ENCODE data around the gene CREB3L4.

The CREB3L4 gene

GRCh38 chr1:153938996-153939395, 28.7 kb upstream of the CREB3L4 start:
- no peak for DNase-seq

GRCh38 chr1:153939476-153939875, 28.2 kb upstream of the CREB3L4 start:
- DNase-seq = no peak

- no peak for DNase-seq
Observed at GRCh38 chr1:153940756-153941155, 26.9 kb upstream of the CREB3L4 start.

DNA sequence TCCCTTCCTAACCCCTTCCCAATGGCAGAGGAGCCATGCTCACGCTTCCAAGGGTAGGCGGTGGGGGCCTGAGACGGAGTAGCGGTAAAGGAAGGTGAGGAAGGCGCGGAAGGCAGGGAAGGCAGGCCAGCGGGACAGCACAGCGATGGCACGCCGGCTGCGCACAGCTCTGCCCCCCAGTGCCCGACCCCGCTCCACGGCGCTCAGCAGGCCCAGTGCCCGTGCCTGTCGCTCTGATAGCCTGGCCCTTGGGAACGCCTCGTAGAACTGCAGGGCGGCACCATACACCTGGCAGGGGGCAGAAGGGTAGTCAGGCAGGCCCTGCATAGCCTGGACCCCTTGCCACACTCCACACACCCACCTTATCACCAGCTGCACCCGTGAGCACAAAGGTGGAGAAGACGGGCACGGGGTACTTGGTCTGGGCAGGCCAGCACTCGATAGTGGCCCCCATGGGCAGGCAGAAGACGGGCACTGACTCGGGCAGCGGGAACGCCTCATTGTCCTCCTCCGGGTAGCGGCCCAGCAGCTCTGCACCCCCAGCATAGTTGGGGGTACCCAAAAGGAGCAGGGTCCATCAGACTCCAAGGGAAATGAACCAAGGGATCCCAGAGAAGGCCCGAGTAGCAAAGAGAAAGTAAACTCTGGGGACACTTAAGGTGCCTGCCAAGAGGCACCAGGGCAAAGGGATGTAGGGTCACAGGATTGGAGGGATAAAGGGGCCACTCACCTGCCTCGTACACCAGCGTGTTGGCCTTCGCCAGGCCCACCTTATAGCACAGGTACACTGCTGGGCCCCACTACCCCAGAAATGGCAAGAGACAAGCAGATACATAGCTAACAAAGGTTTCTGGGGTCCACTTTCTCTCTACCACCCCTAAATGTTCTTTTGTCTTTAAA, 25.6 kb upstream of the CREB3L4 start:
- DNase-seq = no peak

GRCh38 chr1:153942766-153943549, 24.7 kb upstream of the CREB3L4 start:
- DNase-seq = no peak

GRCh38 chr1:153944005-153944826, 23.5 kb upstream of the CREB3L4 start:
- no peak for DNase-seq

- DNase-seq = no peak
Observed at GRCh38 chr1:153944827-153945117, 22.9 kb upstream of the CREB3L4 start.

DNA sequence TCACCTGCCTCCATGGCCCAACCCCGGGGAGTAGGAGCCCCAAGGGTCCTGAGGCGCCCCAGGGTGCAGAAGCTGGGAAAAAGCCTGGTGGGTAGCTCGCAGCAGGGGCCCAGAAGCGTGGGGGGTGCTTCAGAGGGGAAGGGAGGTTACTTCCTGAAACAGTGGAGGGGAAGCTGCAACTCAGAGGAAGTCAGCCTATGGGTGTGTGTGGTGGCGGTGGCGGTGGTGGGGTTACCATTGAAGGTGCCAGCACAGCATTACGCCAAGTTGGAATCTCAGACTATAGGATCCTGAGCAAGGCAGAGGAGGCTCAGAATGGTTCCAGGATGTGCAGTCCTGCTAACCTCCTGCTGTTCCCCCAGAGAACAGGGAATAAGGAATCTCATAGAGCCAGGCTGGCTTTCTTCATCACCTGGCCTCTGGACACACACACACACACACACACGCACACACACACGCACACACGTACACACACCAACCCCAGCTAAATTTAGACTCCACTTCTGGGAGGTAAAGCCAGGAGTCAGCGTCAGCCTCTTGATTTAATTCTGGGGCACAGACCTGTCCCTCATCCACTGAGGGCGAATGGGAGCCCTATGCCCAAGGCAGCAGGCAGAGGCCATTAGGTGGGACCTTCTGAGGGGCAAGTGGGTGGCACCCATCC, 22.4 kb upstream of the CREB3L4 start:
- DNase-seq = peak; percentile 68

DNA sequence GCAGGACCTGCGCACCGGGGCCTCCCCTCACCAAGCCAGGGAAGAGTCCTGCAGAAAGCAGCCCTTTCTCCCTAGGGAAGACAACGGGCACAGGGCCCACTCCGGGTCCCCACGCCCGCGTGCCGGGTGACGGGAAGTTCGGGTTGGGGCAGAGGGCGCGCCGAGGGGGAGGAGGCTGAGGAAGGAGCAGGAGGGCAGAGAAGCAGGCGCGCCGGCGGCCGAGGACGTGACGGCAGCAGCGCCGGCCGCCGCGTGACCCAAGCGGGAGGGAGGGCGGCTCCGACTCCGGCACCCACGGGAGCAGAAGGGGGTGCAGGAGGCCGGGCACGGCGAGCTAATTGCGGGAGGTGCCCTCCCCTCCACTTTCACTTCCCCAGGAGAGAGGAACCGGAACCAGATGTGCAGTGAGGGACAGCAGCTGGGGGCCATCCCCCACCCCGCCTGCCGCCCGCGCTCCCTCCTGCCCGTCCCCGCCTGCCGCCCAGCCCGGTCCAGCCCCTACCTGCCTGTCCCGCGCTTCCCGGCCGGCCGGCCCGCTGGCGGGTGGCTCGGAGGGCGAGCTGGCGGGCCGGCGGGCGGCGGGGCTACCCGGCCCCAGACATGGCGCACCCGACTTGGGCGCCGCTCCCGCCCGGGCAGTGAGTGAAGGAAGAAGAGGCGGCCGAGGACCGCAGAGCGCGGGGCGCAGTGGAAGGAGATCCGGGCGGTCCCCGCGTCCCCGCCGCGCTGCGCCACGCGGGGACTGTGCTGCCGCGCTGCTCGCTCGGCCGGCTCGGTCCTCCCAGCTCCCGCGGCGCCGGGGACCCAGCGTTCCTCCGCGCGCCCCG, 21.7 kb upstream of the CREB3L4 start:
- peak; percentile 86 for DNase-seq

DNA sequence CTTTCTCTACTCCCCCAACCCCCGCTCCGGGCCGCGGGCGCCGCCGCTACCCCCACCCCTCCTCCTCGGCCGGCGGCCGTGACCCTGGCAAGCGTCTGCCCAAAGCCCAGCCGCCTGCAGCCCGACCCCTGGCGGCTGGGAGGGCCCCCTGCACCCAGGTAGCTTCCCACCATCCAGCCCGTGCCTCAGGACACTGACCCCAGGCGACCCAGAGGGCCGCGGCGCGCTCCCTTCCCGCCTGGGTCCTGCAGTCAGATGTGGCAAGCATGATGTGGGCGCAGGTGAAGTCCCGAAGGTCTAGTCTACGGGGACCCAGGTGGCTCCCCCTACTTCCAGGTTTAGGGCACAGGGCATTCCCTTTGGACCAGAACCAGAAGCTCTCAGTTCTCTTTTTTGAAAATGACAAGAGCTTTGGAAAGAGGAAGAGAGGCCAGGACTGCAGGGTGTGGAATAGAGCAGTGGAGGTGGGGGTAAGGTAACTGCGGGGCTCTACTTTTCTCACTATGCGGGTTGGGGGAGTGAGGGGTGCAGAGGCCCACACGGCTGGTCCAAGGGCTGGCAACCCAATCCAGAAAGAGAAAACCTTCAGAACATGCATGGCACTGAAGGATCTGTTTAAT, 21.0 kb upstream of the CREB3L4 start, which contains the start of gene DENND4B:
Gene DENND4B, minus strand, starts transcription at position 97 of the 620 bp plus-strand sequence. CDS start 2,344 bp downstream, outside the sequence.
- peak; percentile 92 for DNase-seq

- no peak for DNase-seq
Observed at GRCh38 chr1:153951183-153951582, 16.5 kb upstream of the CREB3L4 start.

- DNase-seq = no peak
Observed at GRCh38 chr1:153951801-153952200, 15.9 kb upstream of the CREB3L4 start.

DNA sequence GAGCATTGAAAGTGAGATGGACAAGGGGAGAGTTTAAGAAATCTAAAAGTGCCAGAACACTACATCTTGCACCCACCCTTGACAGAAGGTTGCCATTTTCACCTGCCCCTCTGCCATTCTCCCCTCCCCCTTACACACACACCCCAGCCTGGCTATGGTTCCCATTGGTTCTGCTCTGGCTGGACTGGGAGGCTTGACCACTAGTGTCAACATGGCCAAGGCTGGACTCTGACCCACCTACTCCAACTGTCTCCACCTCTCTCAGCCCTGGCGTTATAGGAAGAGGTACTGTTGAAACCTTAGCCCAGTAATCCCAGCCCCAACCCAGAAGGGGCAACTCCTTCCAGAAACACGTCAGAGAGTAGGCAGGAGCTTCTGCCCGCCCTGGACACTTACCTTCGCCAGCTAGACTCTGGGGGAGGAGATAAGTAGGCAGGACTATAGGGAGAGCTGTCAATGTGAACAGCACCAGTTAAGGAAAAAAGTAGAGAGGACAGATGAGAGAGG, 13.8 kb upstream of the CREB3L4 start:
- no peak for DNase-seq

DNA sequence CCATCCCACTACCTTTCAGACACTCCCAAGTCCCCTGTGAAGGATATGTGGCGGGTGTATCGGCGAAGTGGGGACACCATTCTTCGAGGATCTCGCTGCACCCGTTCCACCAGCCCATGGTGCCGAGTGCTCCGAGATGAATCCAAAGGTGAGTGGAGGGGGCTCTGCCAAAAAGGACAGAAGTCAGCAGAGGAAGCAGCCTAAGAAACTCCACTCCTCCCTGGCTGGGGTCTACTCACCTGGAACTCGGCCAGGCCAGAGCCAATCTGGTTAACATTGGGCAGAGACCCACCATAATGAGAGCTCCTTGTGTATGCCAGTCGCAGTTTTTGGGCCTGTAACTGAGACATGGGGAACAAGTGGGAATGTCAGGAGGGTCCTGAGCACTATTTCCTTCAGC, 12.9 kb upstream of the CREB3L4 start:
- no peak for DNase-seq

DNA sequence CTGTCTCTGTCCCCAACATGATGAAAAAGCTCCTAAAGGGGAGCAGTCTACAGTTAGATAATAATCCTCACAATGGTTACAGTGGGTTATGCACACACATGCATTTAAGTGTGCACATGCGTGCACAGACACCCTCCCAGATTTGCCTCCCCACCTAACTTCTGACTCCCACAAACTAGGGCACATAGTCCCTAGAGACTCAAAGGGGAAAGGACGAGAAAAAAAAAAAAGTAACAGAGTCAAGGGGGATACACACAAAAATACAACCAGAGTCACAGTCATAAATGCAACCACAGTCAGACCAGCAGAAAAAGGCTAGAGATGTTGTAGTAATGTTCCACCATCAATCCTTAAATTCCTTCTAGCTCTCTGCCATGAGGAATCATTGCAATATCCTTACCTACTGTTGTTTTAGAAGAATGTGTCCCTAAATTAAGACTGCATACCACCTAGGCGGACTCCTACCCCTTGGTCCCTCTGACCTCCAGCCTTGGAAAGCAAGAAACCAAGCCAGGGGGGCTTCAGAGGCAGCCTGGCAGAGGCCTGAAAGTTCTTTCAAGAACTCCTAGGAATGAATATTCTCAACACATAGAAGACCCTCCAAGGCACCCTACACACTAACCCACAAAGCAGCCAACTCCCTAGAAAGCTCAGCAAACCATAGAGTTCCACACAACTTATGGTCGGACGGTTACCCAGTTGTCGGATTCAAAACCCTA, 10.5 kb upstream of the CREB3L4 start:
- no peak for DNase-seq

DNA sequence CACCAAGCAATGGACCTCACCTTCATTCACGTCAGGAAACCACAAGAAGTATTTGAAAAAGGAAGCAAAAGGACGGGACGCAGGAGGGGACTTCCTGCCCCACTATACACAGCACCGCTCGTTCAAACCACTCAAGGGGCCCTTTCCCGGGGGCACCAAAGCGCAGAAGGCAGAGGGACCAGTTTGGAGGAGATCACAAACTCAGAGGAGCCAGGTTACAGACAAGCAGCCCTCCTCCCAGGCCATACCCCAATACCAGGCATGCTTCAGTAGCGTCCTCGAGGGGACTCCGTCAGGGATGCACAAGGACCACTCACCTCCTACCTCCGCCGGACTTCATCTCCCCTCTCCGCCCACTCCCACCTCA, 10.0 kb upstream of the CREB3L4 start:
- peak; percentile 52 for DNase-seq

DNA sequence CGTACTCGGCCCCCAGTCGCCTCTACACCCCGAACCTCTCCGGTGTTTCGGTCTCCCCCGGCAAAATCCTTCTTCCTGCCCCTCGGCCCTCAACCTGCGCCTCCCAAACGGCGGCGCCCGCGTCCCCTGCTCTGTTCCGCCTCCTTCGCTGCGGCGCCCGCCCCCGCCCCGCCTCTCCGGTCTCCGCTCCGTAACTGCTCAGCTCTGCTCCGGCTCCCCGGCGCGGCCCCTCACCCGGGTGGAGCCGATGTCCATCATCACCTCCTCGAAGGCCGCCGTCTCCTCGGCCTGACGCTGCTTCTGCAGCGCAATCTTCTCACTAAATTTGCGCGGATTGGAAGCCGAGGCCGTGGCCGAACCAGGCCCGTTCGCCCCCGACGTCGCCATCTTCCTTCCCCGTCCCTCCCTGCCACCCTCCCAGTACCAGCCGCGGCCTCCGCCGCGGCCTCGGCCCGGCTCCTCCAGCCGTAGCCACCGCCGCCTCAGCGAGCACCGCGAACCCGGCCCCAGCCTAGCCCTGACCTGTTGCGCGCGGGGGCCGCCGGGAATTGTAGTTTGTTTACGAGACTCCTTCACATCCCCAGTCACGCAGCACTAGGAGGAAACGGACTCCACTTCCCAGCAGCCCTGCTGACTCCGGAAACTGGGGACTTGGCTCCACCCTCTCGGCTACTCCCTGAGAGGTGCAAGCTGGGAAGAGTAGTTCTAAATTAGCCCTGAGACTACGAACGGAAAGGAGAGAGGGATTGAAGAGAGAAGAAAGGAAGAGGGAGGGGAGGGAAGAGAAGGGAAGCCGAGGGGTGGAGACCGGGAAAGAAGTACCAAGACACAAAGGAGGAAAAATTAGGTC, 9.4 kb upstream of the CREB3L4 start, which contains the start of gene CRTC2:
Gene CRTC2, minus strand, starts transcription at position 502 of the 850 bp plus-strand sequence. Its CDS starts 115 bp downstream, at position 387.
- DNase-seq = peak; percentile 99

- no peak for DNase-seq
Observed at GRCh38 chr1:153958961-153959260, 8.8 kb upstream of the CREB3L4 start.

DNA sequence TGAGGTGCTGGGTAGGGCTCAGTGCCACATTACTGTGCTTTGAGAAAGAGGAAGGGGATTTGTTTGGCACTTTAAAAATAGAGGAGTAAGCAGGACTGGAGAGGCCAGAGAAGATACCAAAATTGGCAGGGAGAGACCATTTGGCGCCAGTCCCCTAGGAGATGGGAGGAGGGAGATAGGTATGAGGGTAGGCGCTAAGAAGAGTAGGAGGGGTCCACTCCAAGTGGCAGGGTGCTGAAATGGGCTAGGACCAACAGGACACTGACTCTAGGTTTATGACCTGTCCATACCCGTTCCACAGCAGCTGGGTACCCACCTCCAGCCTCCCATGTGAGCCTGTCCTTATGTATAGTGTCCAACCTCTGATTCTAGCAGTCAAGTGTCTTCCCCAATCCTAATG, 8.2 kb upstream of the CREB3L4 start:
- no peak for DNase-seq
